OCI-LY7 (cell line): ENCODE results near the gene RPL27A. TPM values are rescaled to one million over a fixed set of nuclear protein-coding genes. Genes with fewer than 3 reads are reported as not detected.

ENCODE experiments used
- BruUV-seq: library from RNA; stranded (reverse); fragments of 400-500 nt; replicated peaks from 2 replicates; lab custom pipeline; 2021; lab: Mats Ljungman, UMichigan
- CTCF ChIA-PET: fragments of 300-600 bp; sonication (Branson Sonifier 250); formaldehyde crosslinking; loops from one replicate; lab custom pipeline; 2022; ENCODE audit warnings: antibody characterized with exemption; ENCODE audit not compliant: unreplicated experiment; lab: Charles Lee
- POLR2A ChIA-PET: fragments of 300-600 bp; sonication (Branson Sonifier 250); formaldehyde crosslinking; loops from one replicate; lab custom pipeline; 2022; ENCODE audit warnings: antibody characterized with exemption; lab: Charles Lee
- DNase-seq: peaks from one replicate; pipeline ENCODE4 v3.0.0-alpha.2; 2015; ENCODE audit warnings: low spot score
- H2AFZ ChIP-seq: fragments of 200-600 bp; sonication (generic), shearing (Covaris generic); 2 replicates; pipeline ENCODE4 v1.6.1; 2014; ENCODE audit warnings: mild to moderate bottlenecking, antibody characterized with exemption, low read length, moderate library complexity
- H3K27ac ChIP-seq: fragments of 200-600 bp; sonication (generic); 2 replicates; pipeline ENCODE4 v1.5.1; 2014; ENCODE audit warnings: mixed run types, low read depth, mild to moderate bottlenecking, moderate library complexity, low read length, inconsistent platforms; ENCODE audit not compliant: poor library complexity, severe bottlenecking
- H3K36me3 ChIP-seq: fragments of 200-600 bp; sonication (generic); 2 replicates; pipeline ENCODE4 v1.6.1; 2014; ENCODE audit warnings: mild to moderate bottlenecking, antibody characterized with exemption, low read length, moderate library complexity, mixed read lengths; ENCODE audit not compliant: insufficient read depth
- H3K4me1 ChIP-seq: fragments of 200-600 bp; sonication (generic); 2 replicates; pipeline ENCODE4 v1.5.1; 2014; ENCODE audit warnings: mild to moderate bottlenecking, low read length; ENCODE audit not compliant: insufficient read depth, poor library complexity, severe bottlenecking
- H3K4me2 ChIP-seq: fragments of 200-600 bp; sonication (generic); 2 replicates; pipeline ENCODE4 v1.6.1; 2014; ENCODE audit warnings: mild to moderate bottlenecking, low read length
- H3K4me3 ChIP-seq: fragments of 200-600 bp; sonication (generic); 2 replicates; pipeline ENCODE4 v1.5.1; 2014; ENCODE audit warnings: mild to moderate bottlenecking, low read depth, low read length; ENCODE audit not compliant: poor library complexity, severe bottlenecking
- H3K79me2 ChIP-seq: fragments of 200-600 bp; sonication (generic); 2 replicates; pipeline ENCODE4 v1.6.1; 2016; ENCODE audit warnings: low read depth, mild to moderate bottlenecking, low read length, moderate library complexity, mixed read lengths; ENCODE audit not compliant: insufficient read depth
- H3K9me2 ChIP-seq: fragments of 200-600 bp; sonication (generic); 2 replicates; pipeline ENCODE4 v1.6.1; 2016; ENCODE audit warnings: mild to moderate bottlenecking, low read length, mixed read lengths; ENCODE audit not compliant: insufficient read depth
- H3K9me3 ChIP-seq: fragments of 200-600 bp; sonication (generic); 2 replicates; pipeline ENCODE4 v1.6.1; 2014; ENCODE audit warnings: mild to moderate bottlenecking, mixed run types, low read length, mixed read lengths
- H4K20me1 ChIP-seq: fragments of 200-600 bp; sonication (generic); 2 replicates; pipeline ENCODE4 v1.6.1; 2014; ENCODE audit warnings: mild to moderate bottlenecking, antibody characterized with exemption, low read length, moderate library complexity, mixed read lengths; ENCODE audit not compliant: insufficient read depth
- CTCF ChIP-seq: fragments of 200-600 bp; sonication (generic); conservative IDR thresholded peaks from 2 replicates; pipeline ENCODE4 v1.5.1; 2014; ENCODE audit warnings: mild to moderate bottlenecking, antibody characterized with exemption, low read length, moderate library complexity, mixed read lengths
- EZH2phosphoT487 ChIP-seq: fragments of 200-600 bp; sonication (generic); IDR thresholded peaks from 2 replicates; pipeline ENCODE4 v1.6.1; 2018; ENCODE audit warnings: low read depth, borderline replicate concordance, mild to moderate bottlenecking, mixed run types, antibody characterized with exemption, low read length, moderate library complexity, mixed read lengths
- intact Hi-C: fragments of 100-400 bp; cut with micrococcal nuclease; formaldehyde crosslinking; loops from one replicate; pipeline ENCODE4 v1.10.0; 2022; ENCODE audit not compliant: unreplicated experiment
- total RNA-seq, 2 experiments: library from RNA; depleted of rRNA in 1 of 2; stranded (reverse); fragments of >200 nt in 1 of 2; shearing (Covaris generic) in 1 of 2; gene quantifications; 2 replicates each; pipeline ENCODE4 v1.2.3, GENCODE V29; 2014 to 2022

RPL27A gene
- total RNA-seq, 2 experiments from 2014 or later = 1,593 to 2,753 TPM

DNA sequence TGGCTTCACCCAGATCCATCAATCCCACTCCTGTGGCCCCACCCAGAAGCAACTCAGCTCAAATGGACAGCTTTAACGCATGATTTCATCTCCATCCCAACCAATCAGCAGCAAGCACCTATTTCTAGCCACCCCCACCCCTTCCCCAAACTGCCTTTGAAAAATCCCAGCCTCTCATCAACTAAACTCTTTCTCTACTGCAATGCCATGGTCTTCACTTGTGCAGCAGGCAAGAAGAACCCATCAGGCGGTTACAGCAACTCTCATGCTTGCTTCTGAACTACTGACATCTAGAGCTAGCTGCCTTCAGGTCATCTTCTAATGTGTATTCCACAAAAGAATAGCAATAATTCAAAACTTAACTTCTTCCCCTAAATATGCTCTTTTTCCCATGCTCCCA, 46.5 kb upstream of the RPL27A start:
- ChIA-PET POLR2A (no interaction called here), CTCF (no interaction called here)
- H3K4me1 ChIP-seq = no peaks in the 10 kb centered on the region
- H3K4me2 ChIP-seq = no peak overlapping the region
- H3K36me3 ChIP-seq = peaks cover 49% of the 10 kb centered on the region
- BruUV-seq = no TSS peak
- no peak for TF ChIP-seq EZH2phosphoT487
- no peak for TF ChIP-seq CTCF
- intact Hi-C loops = no loop called here
- H4K20me1 ChIP-seq = no peaks in the 10 kb centered on the region
- no peak for DNase-seq
- no peak overlapping the region for H2AFZ ChIP-seq
- H3K27ac ChIP-seq = no peak overlapping the region
- H3K9me3 ChIP-seq = no peaks in the 10 kb centered on the region
- H3K9me2 ChIP-seq = no peaks in the 10 kb centered on the region
- H3K4me3 ChIP-seq = no peak overlapping the region
- H3K79me2 ChIP-seq = no peaks in the 10 kb centered on the region

DNA sequence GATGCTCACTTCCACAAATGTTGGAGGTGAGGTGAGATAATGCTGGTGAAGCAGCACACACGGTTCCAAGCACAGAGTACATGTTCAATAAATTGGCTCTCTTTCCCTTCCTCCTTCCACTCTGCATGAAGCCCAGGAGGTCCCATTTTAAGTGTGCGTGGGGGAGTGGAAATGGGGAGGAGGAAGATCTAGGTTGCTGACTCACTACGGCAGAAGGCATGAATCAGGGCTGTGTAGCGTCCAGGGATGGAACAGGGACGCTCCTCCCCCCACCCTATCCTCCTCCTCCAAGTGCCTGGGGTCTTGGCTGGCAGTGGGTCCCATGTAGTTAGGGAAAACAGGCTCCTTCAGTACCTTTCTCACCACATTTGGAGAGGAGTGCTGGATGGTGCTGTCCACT, 44.3 kb upstream of the RPL27A start:
- TF ChIP-seq CTCF (no peak), EZH2phosphoT487 (no peak)
- no peak overlapping the region for H3K4me2 ChIP-seq
- H3K36me3 ChIP-seq = peaks cover 54% of the 10 kb centered on the region
- H3K4me1 ChIP-seq = no peaks in the 10 kb centered on the region
- no peak overlapping the region for H3K27ac ChIP-seq
- intact Hi-C loops = no loop called here
- H3K9me2 ChIP-seq = no peaks in the 10 kb centered on the region
- H3K79me2 ChIP-seq = no peaks in the 10 kb centered on the region
- H4K20me1 ChIP-seq = no peaks in the 10 kb centered on the region
- no peak overlapping the region for H3K4me3 ChIP-seq
- no peak overlapping the region for H2AFZ ChIP-seq
- ChIA-PET CTCF (no interaction called here), POLR2A (interaction anchor here (0.5 to 1.1 kb wide), 4 partner anchors 21 to 285 kb away, joined by 3 read pairs; partner anchors contain the start of genes RPL27A and TRIM66)
- no peak for DNase-seq
- no peaks in the 10 kb centered on the region for H3K9me3 ChIP-seq
- BruUV-seq = no TSS peak

DNA sequence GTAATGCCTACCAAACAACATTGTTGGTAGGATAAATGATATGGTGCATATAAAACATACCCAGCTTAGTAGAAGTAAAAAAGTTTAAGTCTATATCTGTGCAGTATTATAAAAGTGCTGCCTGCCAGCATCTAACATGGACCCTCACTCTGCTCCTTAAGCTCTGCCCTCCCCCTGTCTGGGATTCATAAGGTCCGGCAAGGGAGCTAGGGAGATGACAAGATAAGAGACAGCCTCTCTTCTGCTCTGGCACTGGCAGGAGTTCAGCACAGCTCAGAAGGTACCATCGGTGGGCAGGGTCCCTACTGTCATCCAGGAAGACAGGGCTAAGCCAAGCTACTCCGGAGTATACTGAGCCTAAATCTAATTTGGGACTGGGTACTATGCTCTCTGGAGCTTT, 42.9 kb upstream of the RPL27A start:
- no peaks in the 10 kb centered on the region for H3K9me2 ChIP-seq
- H3K9me3 ChIP-seq = no peaks in the 10 kb centered on the region
- no peak for DNase-seq
- TF ChIP-seq CTCF (no peak), EZH2phosphoT487 (no peak)
- no TSS peak for BruUV-seq
- POLR2A ChIA-PET = interaction anchor here (0.9 to 1.6 kb wide), 3 partner anchors 11 to 17 kb away, joined by 3 to 4 read pairs (median 3); no protein-coding TSS in a partner anchor
- no peak overlapping the region for H2AFZ ChIP-seq
- H3K4me1 ChIP-seq = no peaks in the 10 kb centered on the region
- CTCF ChIA-PET = no interaction called here
- H3K4me2 ChIP-seq = no peak overlapping the region
- no peaks in the 10 kb centered on the region for H4K20me1 ChIP-seq
- H3K4me3 ChIP-seq = no peak overlapping the region
- H3K79me2 ChIP-seq = no peaks in the 10 kb centered on the region
- H3K36me3 ChIP-seq = peaks cover 64% of the 10 kb centered on the region
- intact Hi-C loops = no loop called here
- H3K27ac ChIP-seq = no peak overlapping the region
